Middle frontal gyrus (tissue), 1 donor: ENCODE measurements around the gene C3orf52.

Experiments
- DNase-seq: peaks from one replicate; pipeline ENCODE4 v3.0.0-alpha.2; 2015; ENCODE audit warnings: low spot score; ENCODE audit errors: extremely low spot score

The C3orf52 gene

DNA sequence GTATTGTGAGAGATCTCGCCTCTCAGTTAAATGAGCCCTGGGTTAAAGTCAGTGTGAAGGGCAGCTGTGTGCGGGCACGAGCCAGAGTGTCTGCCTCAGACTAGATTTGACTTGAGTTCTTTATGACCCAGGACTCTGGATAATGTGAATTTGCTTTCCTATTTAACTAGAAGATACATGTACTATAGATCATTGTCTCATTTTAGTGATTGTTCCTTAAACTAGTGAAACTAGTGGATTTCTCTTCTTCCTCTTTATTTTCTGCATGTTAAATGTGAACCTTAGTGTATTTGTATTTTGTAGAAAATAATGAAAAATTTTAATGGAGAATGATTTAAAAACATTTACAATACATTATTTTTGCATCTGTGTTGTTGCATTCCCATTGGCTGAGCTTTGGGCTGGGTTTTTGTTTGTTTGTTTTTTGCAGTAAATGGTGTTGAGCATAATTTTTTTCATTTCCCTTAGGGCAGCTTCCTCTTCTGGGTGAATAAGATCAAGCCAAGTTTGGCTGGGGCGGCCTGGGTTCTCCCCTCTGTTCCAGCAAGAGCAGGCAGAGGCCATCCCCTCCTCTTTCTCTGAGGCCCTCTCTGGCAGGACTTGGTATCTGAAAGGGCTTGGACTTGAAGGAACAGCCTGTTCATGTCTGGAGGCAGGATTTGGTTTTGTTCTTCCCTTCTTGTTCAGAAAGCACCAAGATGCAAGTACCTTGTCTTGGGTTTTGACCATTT is 31.8 kb downstream of the C3orf52 start:
- no peak for DNase-seq

DNA sequence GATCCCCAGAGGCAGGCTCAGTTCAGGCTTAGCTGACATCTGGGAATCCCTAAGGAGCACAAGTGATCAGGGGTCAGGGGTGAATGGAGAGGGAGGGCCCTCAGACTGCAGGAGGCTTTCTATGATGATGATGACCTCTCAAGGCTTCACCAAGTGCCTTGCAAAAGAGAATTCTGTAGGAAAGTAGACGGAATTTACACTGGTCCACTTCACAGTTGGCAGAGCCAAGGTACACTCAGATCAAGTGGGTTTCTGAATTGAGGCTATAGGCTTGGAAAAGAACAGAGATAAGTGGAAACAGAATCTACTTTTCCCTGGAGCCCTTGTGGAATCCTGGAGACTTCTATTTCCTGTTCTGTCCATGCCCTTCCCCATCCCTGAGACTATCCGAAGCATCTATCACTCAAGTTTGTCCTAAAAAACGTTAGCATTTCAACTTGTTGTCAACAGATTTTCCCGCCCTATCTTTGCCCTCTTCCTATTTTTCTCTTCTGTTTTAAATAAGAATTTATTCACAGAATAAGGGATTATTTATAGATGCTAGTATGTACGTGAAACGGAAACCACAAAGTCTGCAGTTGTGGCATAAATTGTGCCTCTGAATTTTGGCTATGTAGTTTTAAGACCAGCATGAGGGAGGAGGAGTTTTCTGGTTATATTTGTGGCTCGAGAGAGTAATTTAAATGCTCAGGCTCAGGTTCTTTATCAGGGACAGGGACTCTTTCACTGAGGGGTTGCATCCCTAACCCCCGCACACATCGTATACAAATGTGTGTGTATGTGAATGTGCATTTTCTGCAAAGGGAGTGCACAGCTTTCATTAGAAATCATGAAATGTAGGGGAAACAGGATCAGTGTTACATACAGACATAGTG is 34.0 kb downstream of the C3orf52 start:
- no peak for DNase-seq

DNA sequence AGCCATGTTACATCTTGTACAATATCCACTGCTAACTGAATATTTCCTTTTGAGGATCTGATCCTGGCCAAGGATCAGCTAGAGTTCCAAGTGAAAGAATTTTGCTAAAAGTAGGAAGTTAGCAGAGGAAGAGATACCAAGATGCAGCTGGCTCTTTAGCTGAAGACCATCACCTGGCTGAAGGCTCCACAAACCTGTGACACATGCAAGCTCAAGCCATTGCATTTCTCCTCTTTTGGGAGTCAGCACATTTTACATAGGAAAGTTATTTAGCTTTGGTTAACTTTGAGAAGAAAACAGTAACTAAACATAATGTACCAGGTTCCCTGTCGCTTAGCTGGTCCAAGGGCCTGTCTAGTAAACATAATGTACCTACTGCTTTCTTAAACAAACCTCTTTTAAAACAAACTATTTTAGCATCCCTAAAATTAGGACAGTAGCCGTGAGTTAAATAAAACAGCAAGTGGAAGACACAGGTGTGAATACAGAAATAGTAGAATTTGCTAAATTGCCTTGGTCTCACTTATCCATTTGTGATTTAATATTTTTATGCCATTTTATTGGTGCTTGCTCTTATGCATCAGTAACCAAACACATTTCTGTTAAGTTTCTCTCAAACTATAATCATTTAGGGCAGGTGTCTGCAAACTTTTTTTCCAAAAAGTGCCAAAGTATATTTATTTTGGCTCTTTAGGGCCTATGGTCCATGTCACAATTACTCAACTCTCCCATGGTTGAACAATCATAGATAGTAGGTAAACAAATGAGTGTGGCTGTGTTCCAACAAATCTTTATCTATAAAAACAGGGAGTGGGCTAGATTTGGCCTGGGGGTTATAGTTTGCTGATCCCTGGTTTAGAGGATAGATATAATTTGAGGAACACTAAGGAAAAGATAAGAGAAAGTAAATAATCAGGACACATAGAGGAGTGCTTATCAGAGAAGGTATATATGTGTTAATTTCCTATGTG is 35.7 kb downstream of the C3orf52 start:
- no peak for DNase-seq

DNA sequence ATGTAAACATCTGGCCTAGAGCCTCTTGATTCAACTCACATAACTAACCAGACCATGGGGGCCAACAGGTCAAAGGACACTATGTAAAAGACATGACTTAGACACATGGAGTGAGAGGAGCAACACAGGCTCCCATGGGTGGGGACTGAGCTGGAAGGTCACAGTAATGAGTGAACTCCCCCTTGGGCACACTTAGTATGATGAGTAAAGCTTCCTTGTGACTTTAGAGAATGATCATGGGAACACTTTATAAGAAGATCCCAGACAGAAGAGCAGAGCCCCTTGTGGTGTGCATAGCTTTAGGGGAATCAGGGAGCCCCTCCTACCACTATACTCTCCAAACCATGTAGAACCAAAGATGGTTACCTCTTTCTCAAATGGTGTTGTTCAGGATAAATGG is 36.7 kb downstream of the C3orf52 start:
- no peak for DNase-seq

DNA sequence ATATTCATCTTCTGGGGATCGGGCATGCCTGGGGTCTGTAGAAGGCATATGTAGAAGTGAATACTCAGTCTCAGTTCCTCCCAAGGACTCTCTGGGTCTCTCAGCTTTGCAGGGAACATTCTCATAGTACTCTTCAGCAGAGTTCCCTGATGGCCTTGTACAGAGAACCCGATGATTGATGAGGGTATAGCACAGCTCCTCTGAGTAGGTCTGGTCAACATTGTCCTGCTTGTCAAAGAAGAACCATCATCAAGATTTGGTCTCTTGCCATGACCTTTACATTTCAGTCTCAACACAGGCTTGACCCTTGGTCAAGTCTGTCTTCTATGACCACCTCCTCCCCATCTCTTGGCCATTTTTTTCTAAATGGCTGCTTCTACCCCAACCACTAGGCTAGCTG is 37.4 kb downstream of the C3orf52 start:
- no peak for DNase-seq

DNA sequence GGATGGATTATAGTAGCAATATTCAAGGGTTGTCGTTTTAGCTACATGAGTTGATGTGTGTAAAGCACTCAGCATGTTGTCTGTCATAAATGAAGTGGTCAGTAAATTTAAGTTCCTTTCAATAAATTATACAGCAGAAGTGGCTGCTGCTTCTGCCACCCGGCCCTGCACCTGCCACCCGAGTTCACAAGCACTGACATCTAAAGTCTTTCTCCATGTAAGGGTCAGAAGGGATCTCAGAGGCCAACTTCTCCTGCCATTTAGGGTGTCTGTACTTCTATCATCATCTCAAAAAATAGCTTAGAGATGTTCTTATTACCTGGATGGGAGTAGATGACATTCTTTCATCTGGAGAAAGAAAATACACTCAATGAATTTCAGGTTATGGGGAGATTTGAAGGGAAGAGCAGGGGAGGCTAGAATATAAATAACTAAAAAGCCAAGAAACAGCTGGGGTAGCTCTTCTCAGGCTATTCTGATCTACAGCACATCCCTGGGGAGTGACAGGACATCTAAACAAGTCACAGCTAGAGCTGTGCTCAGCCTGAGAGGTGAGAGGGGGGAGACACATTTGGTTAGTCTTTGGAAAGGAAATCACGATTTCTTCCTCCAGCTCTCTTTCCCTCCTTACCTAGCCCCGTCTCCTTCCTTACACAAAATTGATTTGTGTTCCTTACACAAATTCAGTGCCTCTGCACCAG is 38.9 kb downstream of the C3orf52 start:
- DNase-seq: no peak

DNA sequence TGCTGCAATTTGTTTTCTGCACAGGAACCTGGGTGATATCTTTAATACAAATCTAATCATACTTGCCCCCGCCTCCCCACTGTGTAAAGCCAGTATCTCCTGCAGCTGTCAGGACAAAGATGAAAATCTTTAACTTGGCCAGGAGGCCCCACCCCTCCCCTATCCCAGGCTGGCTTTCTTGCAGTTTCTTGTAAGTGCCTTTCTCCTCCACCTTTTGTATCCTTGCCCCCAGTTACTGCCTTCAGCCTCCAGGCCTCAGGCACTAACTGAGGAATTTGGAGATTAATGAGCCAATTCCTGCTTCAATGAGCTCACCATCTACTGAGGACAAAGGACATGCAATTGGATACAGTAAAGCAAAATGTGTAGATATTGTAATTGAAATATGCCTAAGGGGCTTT is 40.3 kb downstream of the C3orf52 start:
- DNase-seq: no peak

DNA sequence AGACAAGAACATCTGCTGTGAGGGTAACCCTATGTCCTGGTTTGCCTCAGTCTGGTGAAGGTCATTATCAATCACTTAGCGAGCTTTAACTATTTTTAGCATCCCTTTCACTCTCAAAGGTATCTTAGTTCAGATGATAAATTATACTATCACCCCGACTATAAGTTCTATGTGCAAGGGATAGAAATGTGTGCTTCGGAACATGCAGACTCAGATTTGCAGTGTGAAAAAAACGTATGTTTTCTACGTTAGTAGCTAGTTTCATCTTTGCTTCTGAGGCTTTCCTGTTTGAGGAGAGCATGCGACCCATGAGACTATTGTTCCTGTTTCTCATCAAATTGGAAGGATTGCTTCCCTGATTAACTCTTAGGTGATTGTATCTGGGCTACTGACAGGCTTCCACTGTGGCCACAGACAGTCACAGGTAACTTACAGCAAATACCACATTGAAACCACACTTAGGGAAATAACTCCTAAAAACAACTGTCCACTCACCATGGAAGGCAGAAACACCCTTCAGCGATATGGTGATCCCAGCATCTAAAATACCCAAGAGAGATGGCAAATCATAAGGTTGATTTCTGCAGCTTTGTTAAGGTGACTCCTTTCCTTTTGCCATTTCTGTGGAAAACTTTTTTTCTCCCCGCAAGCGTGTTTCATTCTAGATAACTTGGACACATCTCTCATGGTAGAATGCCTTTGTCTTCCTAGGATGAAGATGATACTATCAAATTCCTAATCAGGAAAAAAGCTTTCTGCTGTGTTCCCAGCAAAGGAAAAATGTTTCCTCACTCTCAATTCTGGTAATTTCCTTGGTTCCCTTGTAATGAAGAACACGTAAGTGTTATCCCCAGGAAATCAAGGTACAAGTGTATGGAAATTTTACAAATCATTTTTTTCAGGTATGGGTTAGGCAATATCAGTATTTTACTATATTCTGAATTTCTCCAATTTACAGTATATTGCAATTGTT is 41.6 kb downstream of the C3orf52 start:
- DNase-seq: no peak

DNA sequence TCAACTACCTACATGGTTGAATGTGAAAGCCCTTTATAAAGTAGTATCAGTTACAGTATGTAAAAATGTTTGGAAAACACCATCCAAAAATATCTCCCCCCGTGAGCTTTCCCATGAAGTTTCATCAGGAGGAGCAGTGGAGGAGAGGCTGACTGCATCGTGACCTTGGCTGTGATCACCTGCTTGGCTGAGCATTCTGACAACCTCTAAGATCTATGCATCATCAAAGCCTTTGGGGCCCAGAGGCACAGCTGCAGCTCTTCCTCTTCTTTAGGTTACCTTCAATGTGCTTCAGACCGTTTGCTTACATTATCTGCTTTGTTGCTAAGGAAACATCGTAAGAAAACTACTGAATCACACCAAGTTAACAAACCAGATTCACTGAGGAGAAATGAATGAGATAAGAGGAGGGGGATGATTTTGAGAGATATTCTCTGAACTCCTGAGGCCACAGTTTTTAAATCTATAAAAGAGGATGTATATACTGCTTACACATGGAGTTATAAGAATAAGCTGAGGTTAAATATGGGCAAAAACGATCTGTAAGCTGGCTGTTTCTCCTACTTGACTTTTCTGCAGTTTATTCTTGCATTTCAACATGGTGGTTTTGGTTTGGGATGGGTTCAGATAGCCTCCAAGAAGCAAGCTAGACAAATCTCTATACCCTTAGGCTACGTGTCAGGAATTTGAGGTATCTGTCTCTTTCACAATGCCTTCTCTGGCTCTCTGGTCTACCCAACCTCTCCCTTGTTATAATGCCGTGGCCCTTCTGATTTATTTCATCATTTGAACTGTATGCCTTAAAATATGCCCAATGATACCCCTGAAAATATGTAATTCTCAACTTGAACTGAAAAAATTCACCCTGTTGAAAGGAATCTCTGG is 42.9 kb downstream of the C3orf52 start:
- DNase-seq: no peak

DNA sequence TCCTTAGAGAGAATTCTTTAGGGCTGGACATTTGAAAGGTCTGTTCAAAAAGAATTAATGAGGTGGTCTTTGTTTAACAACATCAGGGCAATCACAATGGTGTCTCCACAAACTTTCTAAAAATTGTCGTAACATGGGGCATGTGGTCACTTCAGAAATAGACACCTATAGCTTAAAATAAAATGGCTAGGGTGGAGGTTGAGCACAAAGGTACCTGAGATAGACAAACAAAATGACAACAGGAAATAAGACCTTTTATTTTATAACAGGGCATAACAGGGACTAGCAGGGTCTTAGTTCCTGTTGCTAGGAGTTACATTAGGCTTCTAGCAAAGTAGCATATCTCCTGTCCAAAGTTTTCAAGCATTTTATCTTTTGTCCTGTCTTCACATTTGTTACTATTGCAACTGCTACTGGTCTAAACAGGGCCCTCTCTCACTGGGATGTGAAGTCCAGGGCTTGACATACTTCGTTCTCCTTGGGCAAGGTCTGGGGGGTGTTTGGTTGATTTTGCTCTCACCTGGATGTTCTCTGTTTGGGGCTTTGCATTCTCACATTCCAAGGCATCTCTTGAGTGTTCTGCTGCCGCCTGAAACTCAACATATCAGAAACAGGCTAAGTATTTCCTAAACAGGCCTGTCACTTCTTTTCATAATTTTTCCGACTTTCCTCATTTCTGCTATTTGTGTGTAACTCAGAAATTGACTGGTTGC is 43.9 kb downstream of the C3orf52 start:
- no peak for DNase-seq

DNA sequence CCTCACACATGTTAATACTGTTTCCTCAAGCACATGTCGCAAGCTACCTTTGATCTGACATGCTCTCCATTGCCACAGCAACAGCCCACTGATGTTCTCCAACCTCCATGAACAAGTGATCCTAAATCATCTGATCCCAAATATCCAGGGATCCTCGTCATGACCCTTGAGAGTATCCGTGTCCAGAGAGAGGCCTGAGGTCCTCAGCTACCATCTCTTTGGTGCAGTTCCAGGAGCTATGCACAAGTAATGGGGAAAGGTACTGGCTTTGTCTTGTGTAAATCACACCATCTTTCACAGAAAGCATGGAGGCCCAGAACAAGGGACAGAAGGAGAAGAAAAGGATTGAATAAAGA is 44.4 kb downstream of the C3orf52 start:
- DNase-seq: no peak

DNA sequence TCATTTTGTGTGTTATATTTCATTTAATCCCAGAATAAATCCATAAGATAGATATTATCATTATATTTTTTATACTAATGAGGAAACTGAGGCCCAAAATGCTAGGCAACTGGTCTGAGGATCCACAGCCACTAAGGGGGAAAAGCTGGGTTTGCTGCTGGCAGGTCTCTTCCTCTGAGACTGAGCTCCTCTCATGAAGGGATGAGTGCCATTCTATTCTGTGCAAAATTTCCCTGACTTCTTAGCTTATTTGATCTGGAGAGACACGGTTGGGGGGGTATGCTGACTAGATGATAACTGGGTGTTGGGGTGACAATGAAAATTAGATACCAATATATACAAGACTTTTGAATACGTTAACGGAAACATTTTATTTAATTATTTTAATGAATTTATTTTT is 44.9 kb downstream of the C3orf52 start:
- no peak for DNase-seq

DNA sequence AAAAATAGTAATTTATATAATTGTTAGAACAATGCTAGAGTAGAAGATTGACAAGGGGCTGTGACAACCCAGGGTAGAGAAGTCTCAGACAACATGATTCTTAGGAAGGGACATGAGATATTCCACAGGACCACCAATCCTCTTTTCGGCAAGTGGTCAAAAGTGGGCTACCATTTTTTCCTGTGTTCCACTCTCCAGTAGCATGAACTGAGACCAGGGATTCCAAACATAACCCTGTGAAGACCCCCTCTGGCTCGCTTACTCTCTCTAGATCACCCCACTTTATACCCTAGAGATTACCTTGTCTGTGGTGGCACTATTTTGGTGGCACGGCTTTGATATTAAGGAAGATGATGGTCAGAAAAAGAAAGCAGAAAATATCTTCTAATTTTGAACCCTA is 45.9 kb downstream of the C3orf52 start:
- no peak for DNase-seq

DNA sequence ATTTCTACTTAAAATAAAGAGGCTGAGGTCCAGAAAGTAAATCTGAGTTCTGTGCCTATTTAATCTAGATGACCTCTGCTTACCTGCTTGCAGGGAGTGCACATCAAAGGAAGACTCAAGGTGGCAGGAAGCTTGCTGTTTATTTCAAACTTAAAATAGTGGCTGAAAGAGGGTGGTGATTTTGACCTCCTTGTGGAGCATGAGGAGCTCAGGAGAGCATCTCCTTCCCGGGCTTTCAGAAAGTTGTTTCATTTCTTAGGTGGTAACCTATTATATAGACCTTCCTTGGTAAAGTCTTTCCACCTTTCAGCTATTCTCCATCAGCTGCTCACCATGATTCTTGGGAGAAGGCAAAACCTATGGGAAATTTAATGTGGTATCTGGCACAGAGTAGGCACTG is 46.4 kb downstream of the C3orf52 start:
- no peak for DNase-seq

DNA sequence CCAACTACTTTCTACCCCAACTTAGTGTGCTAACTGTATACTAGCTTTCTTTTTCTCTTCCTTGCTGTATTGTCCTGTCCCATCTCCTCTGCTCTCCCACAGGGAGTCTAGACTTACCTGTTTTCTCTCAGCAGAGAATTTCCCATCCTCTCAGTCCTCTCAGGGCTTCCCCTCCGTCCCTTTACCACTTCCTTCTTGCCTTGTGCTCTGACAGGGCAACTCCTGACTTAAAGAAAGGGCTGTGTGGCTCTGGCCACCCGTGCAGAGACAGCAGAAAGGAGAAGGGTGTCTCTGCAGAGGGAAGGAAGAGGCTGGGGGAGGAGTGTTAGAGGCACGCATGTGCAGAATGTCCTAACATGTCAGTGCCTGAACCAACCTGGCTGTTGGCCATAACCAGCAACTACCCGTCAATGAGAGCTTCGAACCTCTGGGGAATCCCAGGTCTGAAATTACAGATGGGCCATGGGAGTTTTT is 46.8 kb downstream of the C3orf52 start, which contains the start of gene GCSAM:
GCSAM (minus strand) TSS at position 274 of the 474 bp plus-strand sequence; CDS start at position 146, 128 bp downstream.
- DNase-seq: no peak

DNA sequence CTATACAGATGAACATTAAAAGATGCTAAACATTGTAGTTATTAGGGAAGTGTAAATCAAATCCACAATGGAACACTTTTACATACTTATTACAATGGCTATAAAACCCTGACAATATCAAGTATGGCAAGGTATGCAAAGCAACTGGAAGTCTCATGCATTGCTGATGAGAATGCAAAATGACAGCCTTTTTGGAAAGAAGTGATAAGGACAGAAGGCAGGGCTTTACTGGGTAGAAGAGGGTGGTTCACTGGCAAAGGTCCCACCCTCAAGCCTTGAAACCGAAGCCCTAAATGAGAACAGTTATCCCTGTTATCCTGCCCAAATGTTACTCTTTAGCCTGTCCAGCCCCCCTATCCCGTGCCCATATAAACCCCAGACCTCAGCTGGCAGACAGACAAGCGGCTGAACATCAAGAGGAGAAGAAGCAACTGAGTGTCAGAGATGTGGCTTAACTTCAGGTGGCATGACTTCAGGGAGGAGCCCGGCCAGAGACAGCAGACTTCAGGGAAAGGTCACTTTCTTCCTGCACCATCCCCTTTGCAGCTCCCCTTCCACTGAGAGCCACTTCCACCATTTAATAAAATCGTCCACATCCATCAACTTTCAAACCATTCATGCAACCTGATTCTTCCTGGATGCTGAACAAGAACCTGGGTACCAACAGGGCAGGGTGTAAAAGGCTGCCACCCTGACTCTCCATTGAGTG is 47.6 kb downstream of the C3orf52 start:
- DNase-seq: no peak
